Measurements from ENCODE around the gene SMIM35.

Gene SMIM35

DNA sequence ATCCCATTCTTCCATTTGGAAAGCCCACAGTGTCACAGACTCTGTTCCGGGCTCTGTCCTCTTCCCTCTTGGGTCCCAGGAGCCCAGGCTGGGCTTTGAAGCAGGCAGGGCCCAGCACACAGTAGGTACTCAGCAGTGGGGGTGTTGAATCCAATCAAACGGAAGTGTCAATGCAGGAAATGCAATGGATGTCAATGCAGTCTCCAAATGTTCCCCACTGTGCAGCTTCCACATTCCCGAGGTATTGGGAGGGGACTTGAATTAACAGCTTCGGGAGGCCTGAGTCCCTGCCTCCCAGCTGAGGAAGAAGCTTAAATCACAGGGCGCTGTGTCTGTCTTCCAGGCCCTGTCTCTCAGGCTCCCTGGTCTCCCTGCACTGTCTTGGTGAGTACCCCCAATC lies 21.8 kb upstream of the SMIM35 start:
- DNase-seq = no peak

DNA sequence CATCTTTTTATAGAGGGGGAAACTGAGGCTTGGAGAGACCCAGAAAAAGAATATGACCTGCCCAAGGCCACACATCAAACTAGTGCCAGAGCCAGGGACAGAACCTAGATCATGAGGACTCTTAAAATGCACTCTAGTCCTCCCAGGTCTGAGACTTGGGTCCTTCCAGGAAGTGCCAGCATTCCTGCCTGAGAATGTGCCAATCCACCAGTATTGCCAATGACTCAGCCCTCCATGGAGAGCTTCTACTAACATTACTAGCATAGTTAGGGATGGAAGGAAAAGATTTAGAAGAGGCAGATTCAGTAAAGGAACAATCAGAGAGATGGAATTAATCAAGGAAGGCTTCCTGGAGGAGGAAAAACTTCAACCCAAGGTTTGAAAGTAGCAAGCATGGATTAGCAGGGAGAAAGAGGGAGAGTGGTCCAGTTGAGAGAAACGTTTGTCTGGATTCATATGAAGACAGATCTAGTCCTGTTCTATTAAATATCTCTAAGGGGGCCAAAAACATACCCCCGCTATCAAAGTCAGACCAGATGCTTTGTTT lies 20.1 kb upstream of the SMIM35 start:
- DNase-seq = no peak

DNA sequence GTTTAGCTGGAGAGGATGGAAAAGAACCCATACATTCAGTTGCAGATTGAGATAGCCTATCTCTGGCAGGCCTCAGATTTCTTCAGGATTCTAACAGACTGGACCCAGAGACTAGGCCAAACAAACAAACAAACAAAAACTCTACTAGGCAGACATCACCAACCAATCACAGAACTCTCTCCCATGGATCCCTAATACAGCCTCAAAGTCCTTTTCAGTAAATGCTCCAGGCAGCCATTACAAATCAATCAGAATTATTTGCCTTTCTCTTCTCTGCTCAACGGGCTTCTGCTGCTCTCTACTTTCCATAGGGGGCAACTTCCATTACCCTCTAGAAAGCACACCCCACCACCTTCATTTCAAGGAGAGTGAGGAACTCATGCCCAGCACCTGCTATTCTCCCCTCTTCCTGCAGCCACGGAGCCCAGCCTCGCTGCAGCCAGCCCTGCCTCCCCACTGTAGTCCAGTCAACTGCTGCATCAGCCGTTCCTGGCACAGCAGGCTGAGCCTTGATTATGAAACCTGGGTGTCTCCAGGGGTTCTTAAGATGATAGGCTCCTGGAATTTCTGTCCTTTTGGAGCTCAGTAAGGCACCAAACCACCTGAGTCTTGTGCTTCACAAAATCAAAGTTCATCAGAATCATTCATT lies 19.0 kb upstream of the SMIM35 start:
- DNase-seq = no peak

DNA sequence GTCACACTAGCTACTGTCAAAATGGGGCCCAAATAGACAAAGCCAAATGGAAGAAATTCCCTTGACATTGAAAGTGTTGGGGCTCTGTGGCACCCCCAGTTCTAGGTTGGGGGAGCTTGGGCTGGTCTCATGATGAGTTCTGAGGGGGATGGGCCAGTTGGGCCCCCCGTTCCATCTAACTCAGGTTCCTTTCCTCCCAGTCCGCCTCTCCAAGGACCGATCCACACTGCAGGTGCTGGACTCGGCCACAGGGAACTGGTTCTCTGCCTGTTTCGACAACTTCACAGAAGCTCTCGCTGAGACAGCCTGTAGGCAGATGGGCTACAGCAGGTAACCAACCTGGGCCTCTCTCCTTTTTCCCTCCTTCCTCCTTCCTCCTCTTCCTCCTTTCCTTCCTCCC lies 17.7 kb upstream of the SMIM35 start:
- no peak for DNase-seq

DNA sequence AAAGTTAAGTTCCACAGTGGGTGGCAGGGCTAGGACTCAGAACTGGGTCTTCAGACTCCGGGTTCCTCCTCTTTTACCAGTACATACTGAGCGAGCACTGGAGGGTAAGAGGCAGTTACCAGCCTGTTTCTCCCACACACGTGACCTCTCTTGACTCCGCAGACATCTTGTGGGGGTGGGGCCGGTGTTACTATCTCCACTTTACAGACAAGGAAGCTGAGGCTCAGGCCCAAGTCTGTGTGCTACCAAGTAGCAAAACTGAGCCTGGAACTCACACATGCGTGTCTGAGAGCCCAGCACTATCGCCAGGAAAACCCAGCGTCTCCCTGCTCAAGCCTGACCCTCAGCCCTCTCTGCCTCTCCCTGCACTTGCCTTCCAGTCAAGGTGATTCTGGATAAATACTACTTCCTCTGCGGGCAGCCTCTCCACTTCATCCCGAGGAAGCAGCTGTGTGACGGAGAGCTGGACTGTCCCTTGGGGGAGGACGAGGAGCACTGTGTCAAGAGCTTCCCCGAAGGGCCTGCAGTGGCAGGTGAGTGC lies 16.0 kb upstream of the SMIM35 start:
- no peak for DNase-seq

DNA sequence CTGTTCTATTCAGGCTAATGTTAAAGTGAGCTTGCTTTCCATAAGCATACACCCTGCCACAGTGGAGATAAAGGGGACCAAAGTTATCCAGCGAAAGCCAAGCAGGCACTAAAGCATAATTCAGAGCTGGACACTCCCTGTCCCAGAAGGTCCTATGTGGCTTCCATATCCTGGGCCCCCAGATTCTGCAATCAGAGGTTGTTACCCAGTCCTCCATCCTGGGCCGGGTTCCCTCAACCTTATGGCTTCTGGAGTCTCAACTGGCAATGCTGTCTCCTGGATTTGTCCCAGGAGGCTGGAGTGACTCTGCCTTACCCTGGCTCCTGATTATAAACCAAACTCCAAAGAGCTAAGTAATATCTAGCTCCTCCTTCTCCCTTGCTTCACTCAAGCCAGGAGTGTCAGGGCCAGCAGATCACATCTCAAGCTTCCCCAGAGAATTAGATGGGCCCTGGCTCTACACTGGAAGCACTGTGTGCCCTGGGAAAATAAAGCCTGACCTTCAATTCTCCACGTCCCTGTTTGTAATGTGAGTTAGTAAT lies 14.0 kb upstream of the SMIM35 start:
- DNase-seq = no peak

DNA sequence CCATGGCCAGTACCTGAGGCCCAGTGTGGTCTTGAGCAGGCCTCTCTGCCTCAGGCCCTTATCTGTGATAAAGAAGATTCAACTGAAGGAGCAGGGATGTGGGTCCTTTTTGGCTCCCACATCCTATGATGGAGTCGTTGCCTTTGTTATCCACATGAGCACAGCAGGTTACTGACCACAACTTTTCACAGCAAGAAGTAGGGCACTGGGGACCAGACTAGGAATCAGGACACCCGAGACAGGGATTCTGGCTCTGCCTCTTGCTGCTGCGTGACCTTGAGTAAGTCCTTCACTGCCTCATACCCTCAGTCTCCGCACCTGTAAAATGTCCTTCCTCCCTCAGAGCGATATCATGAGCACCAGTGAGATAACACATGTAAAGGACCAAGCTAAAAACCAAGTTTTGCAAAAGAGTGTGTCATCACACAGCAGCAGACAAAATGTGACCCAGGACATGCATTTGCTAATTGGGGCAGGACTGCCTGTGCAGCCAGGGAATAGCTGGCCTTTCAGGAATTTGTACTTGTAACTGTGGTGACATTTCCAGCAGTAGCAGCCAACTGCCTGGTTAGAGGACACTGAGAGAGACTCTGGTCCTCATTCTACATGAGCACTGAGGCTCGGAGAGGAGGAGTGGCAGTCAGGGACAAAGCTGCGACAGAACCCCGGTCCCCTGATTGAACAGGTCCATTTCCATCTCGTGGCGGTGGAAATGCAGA lies 13.2 kb upstream of the SMIM35 start:
- no peak for DNase-seq

DNA sequence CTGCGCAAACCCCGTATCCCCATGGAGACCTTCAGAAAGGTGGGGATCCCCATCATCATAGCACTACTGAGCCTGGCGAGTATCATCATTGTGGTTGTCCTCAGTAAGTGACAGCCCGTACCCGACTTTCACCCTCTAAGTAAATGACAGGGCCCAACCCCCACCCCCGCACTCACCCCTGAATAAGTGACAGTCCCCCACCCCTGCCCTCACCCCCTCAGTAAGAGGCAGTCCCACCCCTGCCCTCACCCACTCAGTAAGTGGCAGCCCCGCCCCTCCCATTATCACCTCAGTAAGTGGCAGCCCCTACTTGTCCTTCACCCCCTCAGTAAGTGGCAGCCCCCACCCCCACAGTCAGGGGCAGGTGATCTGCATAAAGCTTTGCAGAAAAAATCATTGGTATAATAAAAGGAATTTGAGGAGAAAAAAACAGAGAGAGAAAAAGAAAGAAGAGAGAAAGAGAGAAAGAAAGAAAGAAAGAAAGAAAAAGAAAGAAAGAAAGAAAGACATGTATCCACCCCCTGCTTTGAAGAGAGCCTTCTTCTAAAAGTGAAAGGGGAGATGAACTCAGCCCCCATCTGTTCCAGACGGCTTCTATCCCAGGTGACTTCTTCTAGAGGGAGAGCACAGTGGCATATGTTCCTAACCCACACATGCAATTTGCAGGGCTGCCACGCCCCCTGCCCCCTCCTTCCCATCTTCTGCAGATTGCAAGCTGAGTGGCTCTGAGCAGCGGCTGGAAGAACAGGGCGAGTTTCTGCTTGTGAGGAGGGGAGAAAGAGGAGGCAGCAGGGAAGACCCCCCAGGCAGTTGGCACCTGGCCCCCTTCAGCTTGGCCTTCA lies 12.5 kb upstream of the SMIM35 start:
- DNase-seq = peak; percentile 96

DNA sequence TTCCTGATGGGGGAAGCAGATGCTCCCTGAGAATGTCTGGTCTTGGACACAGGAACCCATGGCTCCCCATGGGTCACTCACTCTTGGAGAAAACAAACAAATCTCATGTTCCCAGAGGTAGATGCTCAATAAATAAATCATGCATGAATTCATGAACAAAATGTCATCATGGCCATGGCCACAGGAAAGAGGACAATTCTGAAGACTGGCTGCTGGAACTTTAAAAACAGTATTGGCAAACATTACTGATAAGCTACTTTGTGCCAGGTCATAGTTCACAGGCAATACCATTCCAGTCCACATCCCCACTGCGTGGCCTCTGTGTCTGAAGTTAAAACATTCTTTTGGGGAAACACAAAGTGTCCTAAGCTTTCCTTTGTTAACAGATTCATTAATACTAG lies 9.2 kb upstream of the SMIM35 start:
- no peak for DNase-seq

DNA sequence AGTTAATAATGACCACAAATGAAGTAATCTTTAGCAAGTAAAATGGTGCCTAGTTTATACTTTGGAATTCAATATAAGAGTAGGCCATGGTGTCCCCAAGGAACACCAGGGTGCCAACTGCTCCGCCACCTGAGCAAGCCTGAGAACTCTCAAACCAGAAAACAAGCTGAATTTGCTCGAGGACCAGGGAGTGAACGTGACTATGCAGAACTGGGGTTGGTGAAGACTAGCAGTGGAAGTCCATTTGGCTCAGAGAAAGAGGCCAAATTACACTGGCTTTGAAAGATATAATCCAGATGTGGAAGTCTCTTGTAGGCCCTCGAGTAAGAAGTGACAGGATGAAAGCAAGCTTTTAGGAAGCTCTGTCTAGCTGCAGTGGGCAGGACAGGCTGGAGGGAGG lies 8.7 kb upstream of the SMIM35 start:
- DNase-seq = no peak

DNA sequence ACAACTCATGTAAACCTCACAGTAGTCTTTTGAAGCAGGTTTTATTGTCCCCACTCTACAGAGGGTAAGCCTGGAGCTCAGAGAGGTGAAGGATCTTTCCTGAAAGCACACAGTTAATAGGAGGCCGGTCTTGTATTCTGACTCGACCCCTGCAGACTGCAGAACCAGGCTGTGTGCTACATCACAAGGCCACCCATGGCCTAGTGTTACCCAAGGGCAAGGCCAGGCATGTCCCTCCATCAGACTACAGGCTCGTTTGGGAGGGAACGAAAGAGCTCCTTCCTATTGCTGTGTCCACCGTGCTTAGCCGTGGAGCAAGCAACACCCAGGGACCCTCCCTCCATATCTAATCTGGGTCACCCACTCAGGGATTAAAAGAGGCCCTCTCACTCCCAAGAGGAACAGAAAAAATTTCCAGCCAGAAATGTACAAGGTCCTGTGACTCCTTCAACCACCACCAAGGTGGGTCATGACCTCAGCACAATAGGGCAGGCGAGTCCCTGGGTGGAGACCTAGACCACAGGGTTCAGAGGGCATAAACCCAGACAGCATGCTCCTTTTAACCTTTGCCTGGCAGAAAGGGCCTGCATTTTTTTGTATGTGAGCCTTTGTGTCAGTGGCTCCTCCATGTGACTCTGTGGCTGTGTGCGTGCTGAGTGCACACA lies 6.3 kb upstream of the SMIM35 start:
- DNase-seq = no peak

DNA sequence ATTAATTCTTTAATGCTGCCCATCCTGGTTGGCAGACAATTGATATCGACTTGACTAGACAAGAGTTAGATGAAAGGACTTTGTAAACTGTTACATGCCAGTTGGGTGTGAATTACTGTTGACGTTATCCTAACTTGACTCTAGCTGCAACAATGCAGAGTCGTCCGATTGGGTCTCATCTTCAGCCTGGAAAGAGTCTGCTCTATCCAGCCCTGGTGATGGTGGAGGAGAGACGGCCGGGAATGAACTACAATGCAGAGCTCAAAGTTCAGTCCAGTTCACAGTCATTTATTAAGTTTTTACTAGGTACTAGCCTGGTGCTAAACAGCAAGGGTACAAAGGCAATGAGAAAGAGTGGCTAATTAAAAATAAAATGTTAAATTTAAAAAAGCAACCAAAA lies 4.9 kb upstream of the SMIM35 start:
- DNase-seq = no peak

DNA sequence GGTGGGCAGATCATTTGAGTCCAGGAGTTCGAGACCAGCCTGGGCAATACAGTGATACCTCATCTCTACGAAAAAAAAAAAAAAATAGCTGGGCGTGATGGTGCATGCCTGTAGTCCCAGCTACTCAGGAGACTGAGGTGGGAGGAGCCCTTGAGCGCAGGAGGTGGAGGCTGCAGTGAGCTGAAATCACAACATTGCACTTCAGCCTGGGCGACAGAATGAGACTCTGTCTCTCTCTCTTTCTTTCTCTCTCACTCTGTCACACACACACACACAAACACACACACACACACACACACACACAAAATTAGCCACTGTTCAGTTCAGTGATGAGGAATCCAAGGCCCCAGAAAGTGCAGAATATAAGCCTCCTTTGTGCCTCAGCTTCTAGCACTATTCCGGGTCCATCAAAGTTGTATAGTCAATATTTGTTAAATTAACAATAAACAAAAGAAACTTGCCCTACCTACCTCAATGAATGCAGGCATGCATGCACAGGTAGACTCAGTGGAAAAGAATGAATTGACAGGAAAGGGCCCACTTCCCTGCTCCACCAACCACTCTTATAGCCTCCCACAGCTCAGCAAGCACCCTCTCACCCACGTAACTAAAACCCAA lies 3.9 kb upstream of the SMIM35 start:
- DNase-seq = no peak

DNA sequence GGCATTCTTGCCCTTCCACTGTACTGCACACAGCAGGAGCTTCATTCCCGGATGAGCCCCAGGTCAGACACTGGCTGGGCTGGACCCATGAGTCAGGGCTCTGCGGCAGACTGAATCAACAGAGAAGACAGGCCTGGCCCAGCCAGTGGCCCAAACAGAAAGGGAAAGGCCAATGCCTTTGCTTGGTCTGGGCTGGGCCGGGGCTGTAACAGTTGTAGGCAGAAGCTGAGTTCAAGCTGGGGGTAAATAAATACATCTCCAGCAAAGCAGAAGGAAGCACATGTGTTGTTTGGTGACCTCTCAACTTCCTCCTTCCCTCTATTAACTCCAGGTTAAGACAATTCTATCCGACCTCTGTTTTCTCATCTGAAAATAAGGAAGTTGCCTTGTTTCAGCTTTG lies 1.8 kb upstream of the SMIM35 start:
- DNase-seq = no peak

DNA sequence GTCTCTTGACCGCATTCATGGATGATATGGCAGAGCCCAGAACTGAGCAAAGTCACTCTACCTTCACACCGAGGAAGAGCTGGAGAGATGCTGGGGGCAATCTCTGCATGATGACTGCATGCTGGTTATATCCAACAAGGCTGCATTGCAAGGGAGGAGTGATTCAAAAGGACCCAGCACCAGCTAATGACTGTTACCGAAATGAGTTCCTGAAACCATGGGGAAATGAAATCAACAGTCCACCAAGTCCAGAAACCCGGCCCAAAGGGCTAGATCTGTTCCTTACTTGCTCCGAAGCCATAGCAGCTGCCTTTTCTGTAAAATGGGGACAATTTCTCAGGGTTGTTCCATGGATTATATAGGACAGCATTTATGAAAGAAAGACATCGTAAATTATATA lies 1.2 kb upstream of the SMIM35 start:
- DNase-seq = no peak

DNA sequence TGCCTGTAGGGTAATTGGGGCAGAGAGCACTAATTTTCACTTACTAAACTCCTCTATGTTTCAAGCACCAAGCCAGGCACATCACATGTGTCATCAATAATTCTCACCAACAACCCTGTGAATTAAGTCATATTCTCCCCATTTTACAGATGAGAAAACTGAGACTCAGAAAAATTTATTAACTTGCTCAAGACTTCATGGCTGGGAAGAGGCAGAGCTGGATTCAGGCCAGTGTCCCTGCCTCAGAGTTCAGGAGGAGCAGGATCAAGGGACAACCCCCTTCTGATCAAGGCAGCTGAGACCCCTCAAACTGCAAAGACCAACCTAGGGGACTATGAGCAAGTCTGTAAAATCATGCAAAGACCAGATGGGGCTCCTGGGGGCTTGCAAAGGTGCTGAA lies 2.1 kb downstream of the SMIM35 start:
- no peak for DNase-seq

DNA sequence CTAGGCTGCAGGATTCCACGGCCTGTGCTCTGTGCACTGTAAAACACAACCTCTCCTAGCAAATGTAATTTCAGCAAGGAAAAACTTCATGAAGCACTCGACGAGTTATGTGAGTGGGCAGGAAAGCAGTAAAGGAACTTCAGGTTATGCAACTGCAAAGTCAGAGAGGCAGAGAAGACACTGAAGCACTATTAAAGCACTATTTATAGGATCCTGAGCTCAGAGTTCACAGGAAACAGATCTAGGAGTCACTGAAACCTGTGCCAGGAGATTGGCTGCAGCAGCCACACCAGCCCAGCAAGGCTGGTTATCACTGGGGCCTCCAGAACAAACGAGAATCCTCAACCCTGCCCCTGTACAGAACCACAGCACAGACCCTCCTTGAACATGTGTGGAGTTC lies 2.5 kb downstream of the SMIM35 start:
- DNase-seq = no peak

DNA sequence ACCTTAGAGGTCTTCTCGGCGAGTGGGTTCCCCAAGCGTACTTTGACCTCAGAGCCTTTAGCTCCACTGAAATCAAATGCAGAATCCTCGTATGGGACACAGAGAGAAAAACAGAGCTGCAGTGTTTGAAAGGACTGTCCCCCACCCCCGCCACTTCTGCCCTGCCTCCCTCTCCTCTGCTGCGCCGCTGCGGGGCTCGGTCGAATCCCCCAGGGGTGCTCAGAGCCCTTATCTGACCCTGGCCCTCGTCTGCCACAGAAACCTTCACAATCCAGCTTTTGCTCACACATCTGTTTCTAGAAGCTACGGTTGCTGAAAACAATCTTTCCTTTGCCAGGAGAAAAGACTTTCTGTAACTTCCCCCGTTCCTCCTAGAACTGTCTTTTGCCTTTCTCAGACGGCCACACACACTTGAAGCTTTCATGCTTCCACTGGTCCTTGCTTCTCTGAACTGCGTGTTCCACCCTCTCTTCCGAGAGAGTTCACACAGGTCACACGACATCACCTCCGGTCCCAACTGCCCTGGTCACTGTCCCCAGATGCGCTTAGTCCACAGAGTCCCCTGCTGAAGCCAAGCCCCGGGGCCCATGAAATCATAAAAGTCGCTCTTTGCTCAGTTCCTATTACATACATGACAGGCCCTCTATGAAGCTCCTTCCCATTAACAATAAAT lies 3.7 kb downstream of the SMIM35 start:
- DNase-seq = no peak

DNA sequence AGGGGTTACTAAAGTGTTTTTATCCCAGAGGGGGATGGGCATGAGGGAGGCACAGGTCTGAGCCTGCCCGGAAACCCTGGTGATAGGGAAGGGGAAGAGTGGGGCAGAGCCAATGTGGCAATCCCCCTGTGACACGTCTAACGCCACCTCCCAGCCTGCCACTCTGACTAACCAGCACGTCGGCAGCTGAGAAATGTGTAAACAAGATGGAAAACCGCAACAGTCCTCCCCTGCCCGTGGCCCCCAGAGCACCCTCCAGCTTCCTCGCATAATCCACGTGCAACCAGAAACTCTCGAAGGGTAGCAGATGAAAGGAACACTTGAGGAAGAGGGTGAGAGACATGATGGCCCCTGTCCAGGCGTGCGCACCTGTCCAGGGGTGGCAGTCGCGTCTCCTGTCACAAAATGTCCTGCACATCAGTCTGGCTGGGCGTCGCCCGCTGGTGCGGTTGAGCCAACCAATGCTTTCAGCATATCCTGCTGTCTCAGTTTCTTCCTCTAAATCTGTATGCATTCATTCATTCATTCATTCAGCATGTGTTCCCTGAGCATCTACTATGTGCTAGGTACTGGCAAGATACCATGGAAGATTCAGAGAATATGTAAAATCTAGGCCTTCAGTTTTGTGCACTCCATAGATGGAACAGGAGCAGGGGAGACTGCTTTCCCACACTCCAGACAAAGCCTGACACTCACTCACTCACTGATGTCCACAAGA lies 5.4 kb downstream of the SMIM35 start:
- no peak for DNase-seq

DNA sequence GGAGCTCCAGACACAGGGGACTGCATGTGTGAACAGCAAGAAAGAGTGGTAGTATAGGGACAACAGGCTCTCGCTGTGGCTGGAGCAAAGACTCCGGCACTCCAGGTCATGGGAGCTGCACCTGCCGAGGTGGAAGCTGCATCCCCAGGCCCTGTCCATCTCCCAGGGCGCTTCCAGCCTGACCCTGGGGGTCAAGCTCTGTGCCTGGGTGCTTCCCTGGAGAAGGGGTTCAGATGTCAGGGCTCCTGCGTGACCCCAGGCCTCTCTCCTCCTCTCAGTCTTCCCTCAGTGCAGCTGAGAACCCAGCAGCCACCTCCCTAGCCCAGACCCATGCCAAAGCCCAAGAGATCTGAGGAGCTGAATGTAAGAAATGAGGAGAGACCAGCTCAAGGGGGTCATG lies 6.5 kb downstream of the SMIM35 start:
- no peak for DNase-seq

DNA sequence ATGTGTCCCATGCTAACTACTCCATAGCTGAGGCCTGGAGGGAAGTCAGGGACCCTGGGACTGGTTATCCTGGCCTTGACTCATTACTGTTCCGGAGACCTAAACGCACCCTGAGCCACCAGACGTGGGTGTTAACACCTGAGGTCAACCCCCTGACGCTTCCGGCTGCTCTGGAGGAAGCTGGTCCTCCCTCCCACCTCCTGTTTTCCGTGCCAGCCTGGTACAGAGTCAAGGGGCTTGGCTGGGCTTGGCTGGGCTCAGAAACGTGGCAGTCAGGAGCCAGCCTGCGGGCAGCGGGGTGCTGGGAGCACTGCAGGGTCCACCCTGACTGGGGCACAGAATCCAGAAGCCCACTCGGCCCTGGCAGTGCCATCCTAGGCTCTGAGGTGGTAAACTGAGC lies 7.3 kb downstream of the SMIM35 start:
- no peak for DNase-seq
